Right atrium auricular region (tissue), 2 donors: ENCODE data around the gene PCSK6. TPM values are rescaled to one million over a fixed set of nuclear protein-coding genes. Genes with fewer than 3 reads are reported as not detected.

Source experiments
- DNase-seq: peaks from one replicate; pipeline ENCODE4 v3.0.0-alpha.2; 2019; ENCODE audit warnings: low spot score
- H3K27ac ChIP-seq, 2 donors: fragments of 200-600 bp; sonication (generic); 1 replicate in 1 of 2; 2 replicates in 1 of 2; pipeline ENCODE4 v1.5.1; 2016 to 2019
- H3K27me3 ChIP-seq, 2 donors: fragments of 200-600 bp; sonication (generic); one replicate each; pipeline versions ENCODE4 v1.5.1 to v1.6.0; 2017 to 2019
- H3K36me3 ChIP-seq: fragments of 200-600 bp; sonication (generic); one replicate; pipeline ENCODE4 v1.5.1; 2016
- H3K4me1 ChIP-seq, 2 donors: fragments of 200-600 bp; sonication (generic); one replicate each; pipeline versions ENCODE4 v1.5.1 to v1.6.0; 2017 to 2019
- H3K4me3 ChIP-seq, 2 donors: fragments of 200-600 bp; sonication (generic); 1 replicate in 1 of 2; 2 replicates in 1 of 2; pipeline ENCODE4 v1.5.1; 2017 to 2019; ENCODE audit warnings: mild to moderate bottlenecking in 1 of 2, moderate library complexity in 1 of 2
- H3K9me3 ChIP-seq, 2 donors: fragments of 200-600 bp; sonication (generic); one replicate each; pipeline ENCODE4 v1.5.1; 2019
- CTCF ChIP-seq, 2 donors: fragments of 200-600 bp; sonication (generic); IDR thresholded peaks; one replicate each; pipeline ENCODE4 v1.5.1; 2019; ENCODE audit warnings: antibody characterized with exemption in 2 of 2
- total RNA-seq, 2 donors: library from RNA; depleted of rRNA; stranded (reverse); fragments of >200 nt; gene quantifications; one replicate each; pipeline ENCODE4 v1.1.0, GENCODE V29; 2016

Gene PCSK6
- total RNA-seq, 2 donors from 2014 or later: 14.4 to 19.9 TPM

- H3K36me3 ChIP-seq: peaks cover 57% of the 10 kb centered on the region
- peak overlapping the region; percentile 91 to 95 for H3K27ac ChIP-seq
- no peak for TF ChIP-seq CTCF (IDR thresholded peaks at IDR 0.05)
- no peak for DNase-seq
- H3K27me3 ChIP-seq: no peaks in the 10 kb centered on the region
- peaks cover 0 to 25% of the 10 kb centered on the region in 2 donors for H3K4me1 ChIP-seq
- no peaks in the 10 kb centered on the region for H3K9me3 ChIP-seq
- H3K4me3 ChIP-seq: peak overlapping the region; percentile 85 to 90
Measured at GRCh38 chr15:101276501-101277037, 212.9 kb downstream of the PCSK6 start.

- Histone ChIP-seq H3K27me3 (no peaks in the 10 kb centered on the region), H3K36me3 (peaks cover 60% of the 10 kb centered on the region), H3K27ac (no peak overlapping the region)
Measured at GRCh38 chr15:101275018-101275417, 214.5 kb downstream of the PCSK6 start.

GRCh38 chr15:101273534-101273933 is 216.0 kb downstream of the PCSK6 start:
- DNase-seq: no peak
- no peak overlapping the region for H3K27ac ChIP-seq
- TF ChIP-seq CTCF (IDR thresholded peaks at IDR 0.05): no peak
- no peaks in the 10 kb centered on the region for H3K9me3 ChIP-seq
- H3K4me3 ChIP-seq: no peak overlapping the region
- H3K36me3 ChIP-seq: peaks cover 60% of the 10 kb centered on the region
- H3K4me1 ChIP-seq: peaks cover 0 to 30% of the 10 kb centered on the region in 2 donors
- no peaks in the 10 kb centered on the region for H3K27me3 ChIP-seq

More at GRCh38 chr15:101275018-101275417, 214.5 kb downstream of the PCSK6 start:
- peaks cover 0 to 25% of the 10 kb centered on the region in 2 donors for H3K4me1 ChIP-seq
- no peak for TF ChIP-seq CTCF (IDR thresholded peaks at IDR 0.05)
- H3K9me3 ChIP-seq: no peaks in the 10 kb centered on the region
- DNase-seq: no peak
- H3K4me3 ChIP-seq: no peak overlapping the region

- H3K4me1 ChIP-seq: peaks cover 0 to 26% of the 10 kb centered on the region in 2 donors
- H3K36me3 ChIP-seq: peaks cover 60% of the 10 kb centered on the region
- DNase-seq: no peak
- no peaks in the 10 kb centered on the region for H3K9me3 ChIP-seq
- no peak overlapping the region for H3K4me3 ChIP-seq
- no peaks in the 10 kb centered on the region for H3K27me3 ChIP-seq
- no peak overlapping the region for H3K27ac ChIP-seq
- no peak for TF ChIP-seq CTCF (IDR thresholded peaks at IDR 0.05)
Measured at GRCh38 chr15:101272584-101272983, 216.9 kb downstream of the PCSK6 start.

GRCh38 chr15:101269479-101270223 is 219.9 kb downstream of the PCSK6 start:
- Histone ChIP-seq H3K27me3 (no peaks in the 10 kb centered on the region), H3K36me3 (peaks cover 49% of the 10 kb centered on the region), H3K4me3 (no peak overlapping the region), H3K27ac (peak overlapping the region; percentile 66 to 72), H3K9me3 (no peaks in the 10 kb centered on the region), H3K4me1 (peaks cover 0 to 35% of the 10 kb centered on the region in 2 donors)
- DNase-seq: peak; percentile 79
- TF ChIP-seq CTCF (IDR thresholded peaks at IDR 0.05): peak; percentile 37 to 61
